HEK293 (cell line): ENCODE measurements around the gene OPN4.
A peak's percentile ranks its signal among the peaks of the same experiment; 100 is the strongest.

Experiments
- CTCF ChIA-PET: fragments of 350-600 bp; formaldehyde crosslinking; extraction: SDS; loops from one replicate; lab custom pipeline; 2021; ENCODE audit warnings: antibody characterized with exemption; lab: Yijun Ruan, JAX
- POLR2A ChIA-PET: fragments of 300-600 bp; formaldehyde crosslinking; extraction: SDS; loops from one replicate; lab custom pipeline; 2020; ENCODE audit warnings: antibody characterized with exemption, inconsistent platforms; lab: Yijun Ruan, JAX
- H3K27ac ChIP-seq: fragments of 200-500 bp; sonication (Bioruptor generic); 2 replicates; pipeline ENCODE4 v1.5.1; 2014; ENCODE audit warnings: low read depth, low read length, control low read depth, inconsistent platforms; ENCODE audit errors: extremely low read depth
- H3K36me3 ChIP-seq, 2 experiments: fragments of 200-500 bp in 1 of 2; sonication (Bioruptor generic) in 1 of 2; 1 replicate in 1 of 2; 2 replicates in 1 of 2; pipeline ENCODE4 v1.5.1; 2014 to 2017; ENCODE audit warnings: inconsistent platforms in 2 of 2, low read length in 2 of 2; ENCODE audit not compliant: control insufficient read depth in 2 of 2, insufficient read depth in 1 of 2
- H3K4me1 ChIP-seq: fragments of 200-500 bp; sonication (Bioruptor generic); 2 replicates; pipeline ENCODE4 v1.5.1; 2014; ENCODE audit warnings: mild to moderate bottlenecking, low read length, inconsistent platforms; ENCODE audit not compliant: control insufficient read depth, insufficient read depth
- H3K4me3 ChIP-seq: 2 replicates; pipeline ENCODE4 v1.5.1; 2011; ENCODE audit warnings: low read depth, mild to moderate bottlenecking, control low read depth, low read length, moderate library complexity
- H3K9me3 ChIP-seq: fragments of 200-500 bp; sonication (Bioruptor generic); 2 replicates; pipeline ENCODE4 v1.5.1; 2014; ENCODE audit warnings: low read depth, low read length, inconsistent platforms; ENCODE audit not compliant: control insufficient read depth, insufficient read depth
- BCL11B ChIP-seq: fragments of 450-650 bp; formaldehyde crosslinking; IDR thresholded peaks from 2 replicates; pipeline ENCODE4 v1.5.1; 2016; ENCODE audit warnings: low read depth, missing biosample characterization, missing genetic modification characterization
- HOXA7 ChIP-seq: sonication (generic); formaldehyde crosslinking; IDR thresholded peaks from 2 replicates; pipeline ENCODE4 v1.8.1; 2022; ENCODE audit warnings: missing genetic modification reagents, borderline replicate concordance
- KLF10 ChIP-seq: fragments of 450-650 bp; IDR thresholded peaks from 2 replicates; pipeline ENCODE4 v1.5.1; 2018; ENCODE audit warnings: missing biosample characterization, mild to moderate bottlenecking, missing genetic modification characterization
- WT1 ChIP-seq: fragments of 450-650 bp; formaldehyde crosslinking; IDR thresholded peaks from 2 replicates; pipeline ENCODE4 v1.5.1; 2016; ENCODE audit warnings: missing biosample characterization, missing genetic modification characterization
- ZNF121 ChIP-seq: fragments of 450-650 bp; formaldehyde crosslinking; IDR thresholded peaks from 2 replicates; pipeline ENCODE4 v1.5.1; 2016; ENCODE audit warnings: missing biosample characterization, missing genetic modification characterization
- ZNF184 ChIP-seq: fragments of 450-650 bp; IDR thresholded peaks from 2 replicates; pipeline ENCODE4 v1.5.1; 2018; ENCODE audit warnings: missing biosample characterization, mild to moderate bottlenecking, missing genetic modification characterization
- ZNF202 ChIP-seq: fragments of 450-650 bp; formaldehyde crosslinking; IDR thresholded peaks from 2 replicates; pipeline ENCODE4 v1.5.1; 2016; ENCODE audit warnings: missing biosample characterization, missing genetic modification characterization, borderline replicate concordance
- ZNF311 ChIP-seq: fragments of 450-650 bp; formaldehyde crosslinking; IDR thresholded peaks from 2 replicates; pipeline ENCODE4 v1.5.1; 2017; ENCODE audit warnings: missing biosample characterization, missing genetic modification characterization, borderline replicate concordance
- ZNF354C ChIP-seq: fragments of 450-650 bp; formaldehyde crosslinking; IDR thresholded peaks from 2 replicates; pipeline ENCODE4 v1.5.1; 2016; ENCODE audit warnings: missing biosample characterization, missing genetic modification characterization, low read depth, borderline replicate concordance
- ZNF510 ChIP-seq: fragments of 450-650 bp; formaldehyde crosslinking; IDR thresholded peaks from 2 replicates; pipeline ENCODE4 v1.5.1; 2018; ENCODE audit warnings: mild to moderate bottlenecking, missing genetic modification characterization, missing biosample characterization; ENCODE audit not compliant: insufficient replicate concordance
- ZNF555 ChIP-seq: fragments of 450-650 bp; formaldehyde crosslinking; conservative IDR thresholded peaks from 2 replicates; pipeline ENCODE4 v1.5.1; 2017; ENCODE audit warnings: missing biosample characterization, mild to moderate bottlenecking, missing genetic modification characterization, inconsistent platforms
- ZNF558 ChIP-seq: fragments of 450-650 bp; formaldehyde crosslinking; IDR thresholded peaks from 2 replicates; pipeline ENCODE4 v1.5.1; 2016; ENCODE audit warnings: missing biosample characterization, missing genetic modification characterization
- ZNF561 ChIP-seq: fragments of 450-650 bp; IDR thresholded peaks from 2 replicates; pipeline ENCODE4 v1.5.1; 2018; ENCODE audit warnings: missing biosample characterization, missing genetic modification characterization, borderline replicate concordance
- ZNF585B ChIP-seq: fragments of 450-650 bp; formaldehyde crosslinking; IDR thresholded peaks from 2 replicates; pipeline ENCODE4 v1.5.1; 2016; ENCODE audit warnings: missing biosample characterization, missing genetic modification characterization
- ZNF664 ChIP-seq: fragments of 450-650 bp; formaldehyde crosslinking; IDR thresholded peaks from 2 replicates; pipeline ENCODE4 v1.5.1; 2016; ENCODE audit warnings: missing biosample characterization, missing genetic modification characterization
- ZSCAN16 ChIP-seq: fragments of 450-650 bp; formaldehyde crosslinking; IDR thresholded peaks from 2 replicates; pipeline ENCODE4 v1.5.1; 2016; ENCODE audit warnings: missing biosample characterization, missing genetic modification characterization
- ZSCAN30 ChIP-seq: fragments of 450-650 bp; IDR thresholded peaks from 2 replicates; pipeline ENCODE4 v1.5.1; 2018; ENCODE audit warnings: missing biosample characterization, mild to moderate bottlenecking, missing genetic modification characterization, moderate library complexity
- TF ChIP-seq, protein P1 (sequence below): fragments of 450-650 bp; formaldehyde crosslinking; IDR thresholded peaks from 2 replicates; pipeline ENCODE4 v1.5.1; 2016; ENCODE audit warnings: missing biosample characterization, missing genetic modification characterization, borderline replicate concordance
- TF ChIP-seq, protein P2 (sequence below): fragments of 450-650 bp; formaldehyde crosslinking; IDR thresholded peaks from 2 replicates; pipeline ENCODE4 v1.5.1; 2016; ENCODE audit warnings: missing biosample characterization, missing genetic modification characterization
- TF ChIP-seq, protein P3 (sequence below): fragments of 450-650 bp; formaldehyde crosslinking; IDR thresholded peaks from 2 replicates; pipeline ENCODE4 v1.5.1; 2017; ENCODE audit warnings: missing biosample characterization, mild to moderate bottlenecking, missing genetic modification characterization, moderate library complexity

The OPN4 gene

DNA sequence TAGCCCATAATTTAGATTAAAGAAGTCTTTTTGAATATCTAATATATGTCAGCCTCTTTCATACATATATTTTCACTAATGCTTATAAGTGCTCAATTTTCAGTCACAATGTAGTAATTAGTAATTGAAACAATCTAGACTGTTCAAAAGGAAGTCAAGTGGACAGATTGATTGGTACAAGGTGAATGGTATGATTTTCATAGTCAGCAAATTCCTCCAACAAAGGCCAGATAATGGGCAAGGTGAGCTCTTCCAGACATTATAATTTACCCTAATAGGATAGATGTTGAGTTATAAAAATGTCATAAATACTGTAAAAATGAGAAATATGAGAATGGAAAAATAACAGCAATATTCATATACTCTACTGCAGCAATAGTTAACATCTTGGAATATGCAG, 44.4 kb upstream of the OPN4 start:
- H3K4me1 ChIP-seq: no peaks in the 10 kb centered on the region
- POLR2A ChIA-PET: no interaction called here

DNA sequence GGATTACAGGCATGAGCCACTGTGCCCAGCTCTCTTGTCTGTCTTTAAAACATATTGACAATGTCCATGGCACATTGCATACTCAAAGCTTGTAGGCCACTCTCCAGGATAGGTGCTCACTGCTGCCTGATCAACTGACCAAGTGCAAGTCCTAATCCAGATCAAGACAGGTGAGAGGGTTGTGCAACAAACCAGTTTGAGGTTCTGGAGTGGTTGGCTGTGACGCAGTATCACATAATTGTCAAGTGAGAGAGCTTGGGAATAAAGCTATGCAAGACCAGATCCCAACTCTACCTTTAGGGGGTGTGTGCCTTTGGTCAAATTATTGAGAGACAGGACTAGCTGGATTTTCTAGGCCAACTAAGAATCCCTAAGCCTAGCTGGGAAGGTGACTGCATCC, 43.0 kb upstream of the OPN4 start:
- Histone ChIP-seq H3K9me3 (no peaks in the 10 kb centered on the region), H3K4me1 (no peaks in the 10 kb centered on the region), H3K36me3 (no peaks in the 10 kb centered on the region), H3K27ac (no peak overlapping the region), H3K4me3 (no peak overlapping the region)
- ChIA-PET POLR2A (interaction anchor here (0.5 kb wide), 1 partner anchor 216 kb away, joined by 4 read pairs; no protein-coding TSS in a partner anchor), CTCF (interaction anchor here (0.6 to 1.0 kb wide), 4 partner anchors 10 to 31 kb away, joined by 3 to 5 read pairs (median 4); no protein-coding TSS in a partner anchor)
- TF ChIP-seq, protein P1, sequence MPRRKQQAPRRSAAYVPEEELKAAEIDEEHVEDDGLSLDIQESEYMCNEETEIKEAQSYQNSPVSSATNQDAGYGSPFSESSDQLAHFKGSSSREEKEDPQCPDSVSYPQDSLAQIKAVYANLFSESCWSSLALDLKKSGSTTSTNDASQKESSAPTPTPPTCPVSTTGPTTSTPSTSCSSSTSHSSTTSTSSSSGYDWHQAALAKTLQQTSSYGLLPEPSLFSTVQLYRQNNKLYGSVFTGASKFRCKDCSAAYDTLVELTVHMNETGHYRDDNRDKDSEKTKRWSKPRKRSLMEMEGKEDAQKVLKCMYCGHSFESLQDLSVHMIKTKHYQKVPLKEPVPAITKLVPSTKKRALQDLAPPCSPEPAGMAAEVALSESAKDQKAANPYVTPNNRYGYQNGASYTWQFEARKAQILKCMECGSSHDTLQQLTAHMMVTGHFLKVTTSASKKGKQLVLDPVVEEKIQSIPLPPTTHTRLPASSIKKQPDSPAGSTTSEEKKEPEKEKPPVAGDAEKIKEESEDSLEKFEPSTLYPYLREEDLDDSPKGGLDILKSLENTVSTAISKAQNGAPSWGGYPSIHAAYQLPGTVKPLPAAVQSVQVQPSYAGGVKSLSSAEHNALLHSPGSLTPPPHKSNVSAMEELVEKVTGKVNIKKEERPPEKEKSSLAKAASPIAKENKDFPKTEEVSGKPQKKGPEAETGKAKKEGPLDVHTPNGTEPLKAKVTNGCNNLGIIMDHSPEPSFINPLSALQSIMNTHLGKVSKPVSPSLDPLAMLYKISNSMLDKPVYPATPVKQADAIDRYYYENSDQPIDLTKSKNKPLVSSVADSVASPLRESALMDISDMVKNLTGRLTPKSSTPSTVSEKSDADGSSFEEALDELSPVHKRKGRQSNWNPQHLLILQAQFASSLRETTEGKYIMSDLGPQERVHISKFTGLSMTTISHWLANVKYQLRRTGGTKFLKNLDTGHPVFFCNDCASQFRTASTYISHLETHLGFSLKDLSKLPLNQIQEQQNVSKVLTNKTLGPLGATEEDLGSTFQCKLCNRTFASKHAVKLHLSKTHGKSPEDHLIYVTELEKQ (tag by site-specific recombination): no peak
- TF ChIP-seq, protein P2, sequence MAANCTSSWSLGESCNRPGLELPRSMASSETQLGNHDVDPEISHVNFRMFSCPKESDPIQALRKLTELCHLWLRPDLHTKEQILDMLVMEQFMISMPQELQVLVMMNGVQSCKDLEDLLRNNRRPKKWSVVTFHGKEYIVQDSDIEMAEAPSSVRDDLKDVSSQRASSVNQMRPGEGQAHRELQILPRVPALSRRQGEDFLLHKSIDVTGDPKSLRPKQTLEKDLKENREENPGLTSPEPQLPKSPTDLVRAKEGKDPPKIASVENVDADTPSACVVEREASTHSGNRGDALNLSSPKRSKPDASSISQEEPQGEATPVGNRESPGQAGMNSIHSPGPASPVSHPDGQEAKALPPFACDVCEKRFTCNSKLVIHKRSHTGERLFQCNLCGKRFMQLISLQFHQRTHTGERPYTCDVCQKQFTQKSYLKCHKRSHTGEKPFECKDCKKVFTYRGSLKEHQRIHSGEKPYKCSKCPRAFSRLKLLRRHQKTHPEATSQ (tag by site-specific recombination): no peak
- TF ChIP-seq ZNF561 (no peak), ZNF555 (tag by site-specific recombination) (no peak), WT1 (no peak), ZNF184 (no peak), BCL11B (tag by site-specific recombination) (no peak), ZNF311 (tag by site-specific recombination) (no peak), ZSCAN16 (no peak)

More for the DNA sequence above, 44.4 kb upstream of the OPN4 start:
- Histone ChIP-seq H3K9me3 (no peaks in the 10 kb centered on the region), H3K27ac (no peak overlapping the region), H3K36me3 (no peaks in the 10 kb centered on the region), H3K4me3 (no peak overlapping the region)
- CTCF ChIA-PET: no interaction called here
- no peak for TF ChIP-seq ZNF354C (tag by site-specific recombination)
- peak; percentile 45 for TF ChIP-seq ZNF510 (tag by site-specific recombination)
- no peak for TF ChIP-seq ZNF121 (tag by site-specific recombination)
- TF ChIP-seq KLF10 (tag by site-specific recombination): no peak

DNA sequence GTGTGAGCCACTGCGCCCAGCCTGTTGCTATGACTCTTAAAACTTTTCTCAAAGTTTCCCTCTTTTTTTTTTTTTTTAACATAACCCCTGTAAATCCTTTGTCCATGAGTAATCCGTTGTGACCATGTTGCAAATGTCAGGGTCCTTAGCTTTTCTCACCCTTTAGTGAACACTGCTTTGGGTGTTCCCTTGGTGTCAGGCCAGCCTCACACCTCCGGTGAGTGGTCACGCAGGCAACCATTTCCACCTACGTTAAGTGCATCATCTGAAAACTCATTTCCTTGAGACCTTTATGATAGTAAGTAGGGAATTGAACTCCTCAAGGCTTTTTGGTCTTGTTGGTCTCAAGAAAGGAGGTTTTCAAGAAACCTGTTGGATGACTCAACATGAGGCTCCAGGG, 41.3 kb upstream of the OPN4 start:
- TF ChIP-seq ZNF558 (tag by site-specific recombination) (no peak), HOXA7 (CRISPR knock-in tag) (no peak), ZSCAN30 (no peak), ZNF585B (tag by site-specific recombination) (no peak), ZNF184 (no peak), ZNF510 (tag by site-specific recombination) (no peak), ZNF202 (no peak), ZNF664 (tag by site-specific recombination) (no peak)
- TF ChIP-seq, protein P3, sequence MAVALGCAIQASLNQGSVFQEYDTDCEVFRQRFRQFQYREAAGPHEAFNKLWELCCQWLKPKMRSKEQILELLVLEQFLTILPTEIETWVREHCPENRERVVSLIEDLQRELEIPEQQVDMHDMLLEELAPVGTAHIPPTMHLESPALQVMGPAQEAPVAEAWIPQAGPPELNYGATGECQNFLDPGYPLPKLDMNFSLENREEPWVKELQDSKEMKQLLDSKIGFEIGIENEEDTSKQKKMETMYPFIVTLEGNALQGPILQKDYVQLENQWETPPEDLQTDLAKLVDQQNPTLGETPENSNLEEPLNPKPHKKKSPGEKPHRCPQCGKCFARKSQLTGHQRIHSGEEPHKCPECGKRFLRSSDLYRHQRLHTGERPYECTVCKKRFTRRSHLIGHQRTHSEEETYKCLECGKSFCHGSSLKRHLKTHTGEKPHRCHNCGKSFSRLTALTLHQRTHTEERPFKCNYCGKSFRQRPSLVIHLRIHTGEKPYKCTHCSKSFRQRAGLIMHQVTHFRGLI (tag by site-specific recombination): no peak
- Histone ChIP-seq H3K36me3 (no peaks in the 10 kb centered on the region), H3K27ac (no peak overlapping the region), H3K4me1 (no peaks in the 10 kb centered on the region), H3K4me3 (no peak overlapping the region), H3K9me3 (no peaks in the 10 kb centered on the region)
- POLR2A ChIA-PET: no interaction called here
- CTCF ChIA-PET: interaction anchor here (0.7 kb wide), 1 partner anchor 70 kb away, joined by 3 read pairs; no protein-coding TSS in a partner anchor
